Nucleus accumbens (tissue), 56 donors: ENCODE data around the gene PRSS35.
A peak's percentile ranks its signal among the peaks of the same experiment; 100 is the strongest.
"Not testable (repeated sequence)": the region's sequence is repeated elsewhere in the genome, so short reads cannot be mapped to it uniquely, and the experiment has no call there.

Experiments used
- DNase-seq, 56 donors: peaks; one replicate each; lab custom pipeline; 2025; lab: John Stamatoyannopoulos, UW

The PRSS35 gene

GRCh38 chr6:83511901-83512681 lies at the start of gene PRSS35:
Gene PRSS35 (plus strand): TSS chr6:83512534. CDS start chr6:83523442, 10,908 bp downstream.
- DNase-seq, result peak in 49 of 56 donors; percentile 5 to 66 (median 33)

GRCh38 chr6:83463886-83464285 lies 48.4 kb upstream of the PRSS35 start:
- DNase-seq, result no peak

- no peak for DNase-seq
Measured at GRCh38 chr6:83464381-83465140, 47.8 kb upstream of the PRSS35 start.

GRCh38 chr6:83466328-83466727 lies 46.0 kb upstream of the PRSS35 start:
- no peak for DNase-seq

- DNase-seq, result peak in 16 of 56 donors; percentile 0 to 29 (median 6)
Measured at GRCh38 chr6:83467620-83468036, 44.7 kb upstream of the PRSS35 start.

GRCh38 chr6:83470001-83470400 lies 42.3 kb upstream of the PRSS35 start:
- DNase-seq, result no peak

- DNase-seq, result no peak
Measured at GRCh38 chr6:83470587-83470986, 41.7 kb upstream of the PRSS35 start.

DNA sequence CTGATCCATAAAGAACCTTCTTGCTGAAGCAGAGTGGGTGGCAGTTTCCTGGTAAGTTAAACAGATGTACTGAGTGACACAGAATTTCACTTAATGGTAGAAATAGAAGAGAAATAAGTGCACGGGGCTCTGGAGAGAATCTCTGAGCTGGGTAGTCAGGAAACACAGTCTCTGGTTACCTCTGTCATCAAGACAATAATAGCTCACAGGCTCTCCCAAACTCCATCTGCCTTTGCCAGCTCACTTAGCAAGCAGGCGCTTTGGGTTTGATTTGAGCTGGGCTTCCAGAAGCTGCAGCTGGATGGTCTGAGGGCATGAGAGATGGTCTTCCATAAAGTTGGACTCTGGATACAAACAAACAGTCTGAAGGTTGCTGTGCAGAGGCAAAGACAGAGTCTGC lies 39.6 kb upstream of the PRSS35 start:
- DNase-seq, result peak in 5 of 56 donors; percentile 1 to 8 (median 5)

DNA sequence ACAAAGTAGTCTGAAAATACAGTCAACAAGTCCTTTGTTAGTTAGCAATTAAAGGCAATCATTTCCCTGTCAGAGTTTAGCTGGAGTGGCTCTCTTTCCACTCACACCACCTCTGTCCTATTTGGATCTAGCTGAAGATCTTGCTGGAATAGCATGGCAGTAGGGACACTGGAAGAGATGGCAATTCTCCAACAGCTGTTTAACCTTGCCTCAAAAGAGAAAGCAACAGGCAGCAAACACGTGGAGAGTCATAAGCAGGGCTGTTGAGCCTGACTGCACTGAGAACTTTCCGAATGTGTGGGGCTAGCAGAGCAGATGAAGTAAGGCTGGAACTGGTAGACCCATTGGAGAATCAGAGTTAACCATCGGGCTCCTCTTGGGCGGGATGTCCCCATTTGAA lies 38.0 kb upstream of the PRSS35 start:
- no peak for DNase-seq

DNA sequence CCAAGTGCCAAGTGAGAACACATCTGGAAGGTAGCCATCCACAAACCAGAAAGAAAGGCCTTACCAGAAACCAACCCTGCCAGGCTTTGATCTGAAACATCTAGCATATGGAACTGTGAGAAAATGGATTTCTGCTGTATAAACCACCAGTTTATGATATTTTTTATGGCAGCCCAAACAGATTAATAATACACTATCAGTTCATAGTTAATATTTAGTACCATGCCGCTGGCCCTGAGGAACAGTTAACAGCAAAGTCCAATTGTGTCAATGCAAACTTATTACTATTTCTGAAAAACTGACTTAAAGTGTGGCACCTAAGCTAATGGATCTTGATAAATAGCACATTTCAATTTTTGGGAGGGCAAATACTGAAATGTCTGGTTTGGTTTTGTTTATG lies 35.4 kb upstream of the PRSS35 start:
- no peak for DNase-seq

- no peak for DNase-seq
Measured at GRCh38 chr6:83479389-83479788, 32.9 kb upstream of the PRSS35 start.

- DNase-seq, result no peak
Measured at GRCh38 chr6:83480470-83480869, 31.9 kb upstream of the PRSS35 start.

- DNase-seq, result not testable (repeated sequence)
Measured at GRCh38 chr6:83481938-83482337, 30.4 kb upstream of the PRSS35 start.

GRCh38 chr6:83488448-83488847 lies 23.9 kb upstream of the PRSS35 start:
- no peak for DNase-seq

- DNase-seq, result no peak
Measured at GRCh38 chr6:83488861-83489260, 23.5 kb upstream of the PRSS35 start.

- no peak for DNase-seq
Measured at GRCh38 chr6:83490217-83490807, 22.0 kb upstream of the PRSS35 start.

DNA sequence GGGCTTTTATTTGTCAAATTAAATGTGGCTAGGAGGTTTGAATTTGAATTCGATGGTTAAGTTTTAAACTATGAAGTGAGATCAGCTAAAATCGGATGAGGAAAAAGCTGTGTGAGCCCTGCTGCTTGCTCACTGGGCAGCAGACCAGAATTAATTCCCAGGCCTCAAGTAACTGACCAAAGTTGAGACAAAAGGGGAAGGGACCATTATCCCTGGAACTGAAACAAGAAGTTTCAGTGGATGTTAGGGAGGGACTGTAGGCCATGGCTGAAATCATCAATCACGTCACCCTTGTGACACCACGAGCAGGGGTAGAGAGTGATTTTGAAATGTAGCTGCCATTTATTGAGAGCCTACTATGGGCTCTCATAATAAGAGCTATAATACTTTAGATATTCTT lies 7.0 kb upstream of the PRSS35 start:
- peak in 2 of 56 donors; percentile 1 to 5 for DNase-seq

DNA sequence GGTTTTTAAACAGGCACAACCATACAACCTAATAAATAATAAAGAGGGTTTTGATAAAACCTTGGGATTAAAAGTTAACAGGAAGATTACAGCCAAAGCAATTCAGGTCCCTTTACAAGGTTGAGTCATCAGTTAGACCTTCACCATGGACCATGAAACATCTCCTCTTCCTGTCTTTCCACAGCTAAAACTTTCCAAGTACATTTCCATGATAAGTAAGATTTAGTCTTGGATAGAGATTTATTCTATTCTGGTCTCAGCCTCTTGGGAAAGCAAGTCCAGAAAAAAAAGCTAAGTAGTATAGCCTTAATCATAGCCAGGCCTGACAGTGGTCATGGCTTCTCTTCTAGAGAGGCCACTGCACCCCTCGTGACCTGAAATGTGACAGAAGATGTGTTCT lies 2.9 kb upstream of the PRSS35 start:
- DNase-seq, result no peak

DNA sequence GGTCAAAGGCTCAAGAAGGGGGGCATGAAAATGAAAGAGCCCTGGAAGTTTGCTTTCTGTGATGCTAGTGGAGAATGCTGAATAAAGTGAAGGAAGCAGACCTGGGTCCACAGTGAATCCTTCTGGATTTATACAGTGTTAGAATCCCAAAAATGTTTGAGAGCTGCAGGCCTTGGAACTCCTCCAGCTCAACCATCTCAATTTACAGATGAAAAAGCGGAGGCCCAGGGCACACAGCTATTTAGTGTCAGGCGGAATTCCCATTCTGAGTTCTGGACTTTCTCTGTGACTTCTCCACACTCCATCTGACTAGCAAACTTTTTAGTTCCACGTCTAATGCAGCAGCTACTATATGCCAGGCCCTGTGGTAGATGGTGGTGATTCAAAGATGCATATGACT lies 1.5 kb upstream of the PRSS35 start:
- no peak for DNase-seq

- no peak for DNase-seq
Measured at GRCh38 chr6:83511266-83511665, 1.1 kb upstream of the PRSS35 start.

DNA sequence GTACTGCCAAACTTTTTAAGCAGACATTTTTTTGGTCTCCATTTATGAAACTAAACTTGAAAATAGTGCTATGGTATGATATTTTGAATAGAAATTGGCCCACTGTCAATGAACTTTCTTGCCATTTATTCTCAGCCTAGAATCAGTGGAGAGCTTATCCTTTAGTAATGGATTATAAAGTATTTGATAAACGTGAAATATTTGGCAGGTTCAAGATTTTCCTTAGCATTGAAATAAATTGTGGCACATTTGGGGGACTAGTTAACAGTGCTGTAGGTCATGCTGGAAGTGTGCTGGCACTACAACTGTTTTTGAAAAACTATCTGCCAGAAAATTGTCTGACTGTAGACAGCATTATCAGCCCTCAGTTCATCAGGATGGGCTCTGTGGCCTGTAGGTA lies 2.1 kb downstream of the PRSS35 start:
- DNase-seq, result no peak
